Fibroblast of pulmonary artery (primary cell): ENCODE measurements around the gene CASP2.

Experiments used
- DNase-seq: peaks from one replicate; pipeline ENCODE4 v3.0.0-alpha.2; 2010; ENCODE audit warnings: low read depth
- H3K4me3 ChIP-seq: replicated peaks from 2 replicates; pipeline ENCODE4 v1.5.1; 2011; ENCODE audit warnings: low read depth, mild to moderate bottlenecking, control low read depth, low read length, moderate library complexity
- CTCF ChIP-seq: IDR thresholded peaks from 2 replicates; pipeline ENCODE4 v1.5.1; 2011; ENCODE audit warnings: mild to moderate bottlenecking, control low read depth, low read length, inconsistent platforms; ENCODE audit errors: missing control alignments

Gene CASP2

DNA sequence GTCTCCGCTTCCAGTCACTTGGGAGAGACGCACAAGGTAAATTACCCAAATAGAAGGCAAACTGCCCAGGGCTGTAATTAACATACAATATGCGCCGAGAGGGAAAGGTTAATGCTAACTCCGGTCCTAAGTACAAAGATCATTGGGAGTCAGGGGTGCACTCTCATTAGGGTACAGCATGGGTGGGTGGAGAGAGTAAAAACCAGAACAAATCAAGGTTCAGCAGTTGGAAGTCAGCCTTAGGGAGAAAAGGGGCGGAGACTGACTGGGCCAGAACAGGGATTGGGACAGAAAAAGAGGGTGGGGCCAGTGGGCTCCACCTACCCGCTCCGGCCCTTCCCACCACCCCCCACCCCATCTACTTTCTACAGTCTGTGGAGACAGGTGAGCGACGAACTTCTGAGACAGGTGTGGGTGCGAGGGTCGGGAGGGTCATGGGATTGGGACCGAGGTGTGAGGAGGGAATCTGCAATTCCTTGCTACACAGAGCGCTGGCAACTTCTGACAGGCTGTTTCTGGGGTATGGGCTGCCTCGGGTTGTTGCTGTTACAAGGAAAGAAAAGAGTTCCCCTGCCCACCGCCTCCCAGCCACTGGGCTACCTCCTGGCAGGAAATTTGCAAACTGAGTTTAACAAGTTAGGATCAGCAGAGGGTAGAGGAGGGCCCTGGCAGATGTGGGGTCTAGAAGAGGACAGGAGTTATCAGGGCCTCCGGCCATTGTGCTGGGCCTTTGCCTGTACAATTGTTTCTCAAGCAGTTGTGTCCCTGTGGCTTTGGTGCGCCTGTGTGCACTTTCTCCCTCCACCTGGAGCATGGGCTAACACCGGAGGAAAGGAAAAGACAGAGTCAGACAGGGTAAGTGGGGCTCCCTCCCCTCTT, 3.3 kb upstream of the CASP2 start, which contains the start of gene TMEM139:
TMEM139 (plus strand) TSS at position 368 of the 879 bp plus-strand sequence. CDS start 1,000 bp downstream, outside the sequence.
- no peak for TF ChIP-seq CTCF
- no peak within 1 kb of the TSS for H3K4me3 ChIP-seq
- DNase-seq: no peak

- TF ChIP-seq CTCF: no peak
- H3K4me3 ChIP-seq: no peak overlapping the region
- no peak for DNase-seq
Observed at GRCh38 chr7:143285470-143285778, 2.7 kb upstream of the CASP2 start.

DNA sequence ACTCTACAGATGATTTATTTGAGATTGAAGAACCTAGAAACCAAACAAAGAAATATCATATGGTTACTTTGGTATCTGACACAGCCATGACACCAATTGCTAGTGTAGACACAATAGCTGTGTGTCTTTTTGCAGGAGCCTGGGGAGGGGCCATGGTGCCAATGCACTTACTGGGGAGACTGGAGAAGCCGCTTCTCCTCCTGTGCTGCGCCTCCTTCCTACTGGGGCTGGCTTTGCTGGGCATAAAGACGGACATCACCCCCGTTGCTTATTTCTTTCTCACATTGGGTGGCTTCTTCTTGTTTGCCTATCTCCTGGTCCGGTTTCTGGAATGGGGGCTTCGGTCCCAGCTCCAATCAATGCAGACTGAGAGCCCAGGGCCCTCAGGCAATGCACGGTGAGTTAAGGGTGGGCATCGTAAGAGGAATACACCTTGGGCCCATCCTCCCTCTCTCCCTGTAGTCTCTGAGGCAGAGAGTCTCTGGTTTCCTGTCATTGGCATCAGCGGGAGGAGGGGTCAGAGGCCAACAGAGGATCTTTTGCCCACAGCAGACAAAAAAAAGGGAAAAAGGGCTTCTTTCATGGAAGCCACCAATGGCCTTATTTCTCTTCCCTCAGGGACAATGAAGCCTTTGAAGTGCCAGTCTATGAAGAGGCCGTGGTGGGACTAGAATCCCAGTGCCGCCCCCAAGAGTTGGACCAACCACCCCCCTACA, 2.2 kb upstream of the CASP2 start:
- no peak overlapping the region for H3K4me3 ChIP-seq
- no peak for DNase-seq
- no peak for TF ChIP-seq CTCF

- no peak for TF ChIP-seq CTCF
- no peak overlapping the region for H3K4me3 ChIP-seq
- DNase-seq: no peak
Observed at GRCh38 chr7:143286522-143286890, 1.6 kb upstream of the CASP2 start.

GRCh38 chr7:143287339-143287934, 714 bp upstream of the CASP2 start:
- TF ChIP-seq CTCF: no peak
- DNase-seq: no peak
- H3K4me3 ChIP-seq: peak overlapping the region; percentile 86

DNA sequence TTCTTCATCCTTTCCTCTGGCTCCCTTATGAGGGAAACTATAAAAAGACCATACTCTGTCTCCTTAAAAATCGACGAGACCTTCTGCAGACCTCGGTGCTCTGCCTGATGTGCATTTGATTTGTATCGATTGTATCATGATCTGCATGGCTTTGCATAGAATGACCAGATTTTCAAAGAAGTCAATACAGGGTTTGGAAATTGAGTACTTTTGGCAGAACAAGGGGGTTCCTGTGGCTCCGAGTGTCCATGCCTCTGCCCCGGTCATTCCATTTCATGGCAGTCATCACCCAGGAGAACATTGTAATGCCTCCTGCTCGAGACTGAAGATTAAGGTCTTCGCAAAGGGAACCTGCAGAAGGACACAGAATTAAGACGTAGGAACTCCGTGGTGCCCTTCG, 685 bp downstream of the CASP2 start:
- no peak for DNase-seq
- H3K4me3 ChIP-seq: peak overlapping the region; percentile 86
- no peak for TF ChIP-seq CTCF
